Transverse colon (tissue), 4 donors: ENCODE data around the gene PRM1.

Experiments
- POLR2AphosphoS5 ChIP-seq, 3 donors: sonication (generic); formaldehyde crosslinking; IDR thresholded peaks; one replicate each; pipeline ENCODE4 v1.6.1; 2016; ENCODE audit warnings: antibody characterized with exemption in 3 of 3
- TF ChIP-seq, protein P1 (sequence below), 5 experiments: fragments of 200-600 bp in 3 of 5; fragments of 450-650 bp in 2 of 5; sonication (generic) in 3 of 5; IDR thresholded peaks; 1 replicate in 2 of 5; 2 replicates in 3 of 5; pipeline ENCODE4 v1.5.1; 2016 to 2017; ENCODE audit warnings: antibody characterized with exemption in 5 of 5, inconsistent platforms in 3 of 5, mild to moderate bottlenecking in 2 of 5, moderate library complexity in 1 of 5

DNA sequence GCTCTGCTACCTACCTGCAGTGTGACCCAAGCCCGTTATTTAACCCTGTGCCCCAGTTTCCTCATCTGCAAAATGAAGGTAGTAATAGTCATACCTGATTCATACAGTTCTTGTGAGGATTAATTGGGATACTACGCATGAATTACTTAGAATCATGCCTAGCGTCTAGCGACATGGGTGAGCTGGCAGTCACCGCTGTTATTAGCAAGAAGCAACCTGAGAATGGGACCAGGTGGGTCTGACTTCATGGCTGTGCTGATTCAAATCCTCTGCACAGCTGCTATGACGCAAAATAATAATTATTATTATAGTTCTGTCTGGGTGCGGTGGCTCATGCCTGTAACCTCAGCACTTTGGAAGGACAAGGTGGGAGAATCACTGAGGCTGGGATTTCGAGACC lies 33.0 kb downstream of the PRM1 start:
- TF ChIP-seq POLR2AphosphoS5 (IDR thresholded peaks at IDR 0.05) = no peak
- TF ChIP-seq, protein P1, sequence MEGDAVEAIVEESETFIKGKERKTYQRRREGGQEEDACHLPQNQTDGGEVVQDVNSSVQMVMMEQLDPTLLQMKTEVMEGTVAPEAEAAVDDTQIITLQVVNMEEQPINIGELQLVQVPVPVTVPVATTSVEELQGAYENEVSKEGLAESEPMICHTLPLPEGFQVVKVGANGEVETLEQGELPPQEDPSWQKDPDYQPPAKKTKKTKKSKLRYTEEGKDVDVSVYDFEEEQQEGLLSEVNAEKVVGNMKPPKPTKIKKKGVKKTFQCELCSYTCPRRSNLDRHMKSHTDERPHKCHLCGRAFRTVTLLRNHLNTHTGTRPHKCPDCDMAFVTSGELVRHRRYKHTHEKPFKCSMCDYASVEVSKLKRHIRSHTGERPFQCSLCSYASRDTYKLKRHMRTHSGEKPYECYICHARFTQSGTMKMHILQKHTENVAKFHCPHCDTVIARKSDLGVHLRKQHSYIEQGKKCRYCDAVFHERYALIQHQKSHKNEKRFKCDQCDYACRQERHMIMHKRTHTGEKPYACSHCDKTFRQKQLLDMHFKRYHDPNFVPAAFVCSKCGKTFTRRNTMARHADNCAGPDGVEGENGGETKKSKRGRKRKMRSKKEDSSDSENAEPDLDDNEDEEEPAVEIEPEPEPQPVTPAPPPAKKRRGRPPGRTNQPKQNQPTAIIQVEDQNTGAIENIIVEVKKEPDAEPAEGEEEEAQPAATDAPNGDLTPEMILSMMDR (IDR thresholded peaks at IDR 0.05) = no peak
